ENCODE results near the gene ATP9A. TPM values are rescaled to one million over a fixed set of nuclear protein-coding genes. Genes with fewer than 3 reads are reported as not detected.

The ATP9A gene
- polyA plus RNA-seq, 1 of the 3 experiments (the other 2 are of a cell fraction) = 11.0 TPM

DNA sequence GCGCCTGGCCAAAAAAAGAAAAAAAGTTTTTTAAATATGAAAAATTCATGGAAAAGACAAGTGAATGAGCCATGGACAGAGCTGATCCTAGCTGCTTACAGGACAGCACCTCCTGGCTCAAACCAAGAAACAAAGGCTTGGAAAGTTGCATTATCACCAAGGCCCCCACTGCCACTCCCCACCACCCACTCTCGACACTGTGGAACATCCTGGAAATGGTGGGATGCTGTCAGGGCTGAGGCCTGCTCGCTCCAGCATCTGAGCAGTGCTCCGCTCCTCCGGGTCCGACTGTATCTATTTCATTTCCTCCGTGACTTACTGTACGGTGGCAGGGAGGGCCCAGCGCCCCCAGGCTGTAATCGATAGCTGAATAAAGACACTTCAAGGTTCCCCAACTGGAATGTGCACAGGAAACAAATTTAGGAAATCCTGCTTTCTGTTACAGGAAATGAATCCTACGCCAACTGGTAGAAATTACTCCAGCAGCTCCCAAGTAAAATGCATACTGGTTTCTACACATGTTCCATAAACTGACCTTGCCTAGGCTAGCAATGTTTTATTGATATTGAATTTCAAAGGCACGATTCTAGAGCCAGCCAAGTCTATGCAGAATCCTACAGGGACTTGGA is 116.2 kb downstream of the ATP9A start:
- ChIA-PET CTCF (no interaction called here), POLR2A (no interaction called here)
- Histone ChIP-seq H3K4me3 (ENCODE audit: low read depth in 2 of 2, low read length in 1 of 2) (no peak overlapping the region), H3K9ac (no peak overlapping the region), H3K27ac (ENCODE audit: low read depth in 2 of 2, low read length in 1 of 2) (no peak overlapping the region), H3K4me1 (ENCODE audit: control insufficient read depth in 1 of 2, insufficient read depth in 2 of 2, low read depth in 1 of 2, low read length in 1 of 2) (peaks cover 0 to 13% of the 10 kb centered on the region in 2 experiments; a peak in 1 of 4 replicates), H4K20me1 (ENCODE audit: insufficient read depth) (no peaks in the 10 kb centered on the region), H2AFZ (ENCODE audit: low read depth) (no peak overlapping the region), H3K27me3 (ENCODE audit: insufficient read depth) (no peaks in the 10 kb centered on the region), H3K9me2 (no peaks in the 10 kb centered on the region), H3K4me2 (no peak overlapping the region), H3F3A (replicated peaks; ENCODE audit: insufficient read depth) (no peaks in the 10 kb centered on the region), H3K79me2 (ENCODE audit: insufficient read depth) (no peaks in the 10 kb centered on the region), H3K9me3 (no peaks in the 10 kb centered on the region), H3K36me3 (replicated peaks in 1 of 2; ENCODE audit: control insufficient read depth in 1 of 2, insufficient read depth in 2 of 2, low read length in 1 of 2) (peaks cover 2 to 16% of the 10 kb centered on the region in 2 experiments)
- WGBS (ENCODE audit: low lambda C conversion rate) = 95% methylated on average over 12 of the region's 12 CpGs
- DNase-seq = no peak
- TF ChIP-seq GATA2 (CRISPR knock-in tag; IDR thresholded peaks at IDR 0.05) (no peak), JUND (IDR thresholded peaks at IDR 0.05) (no peak), RFX5 (IDR thresholded peaks at IDR 0.05; ENCODE audit: low read length) (no peak), TEAD4 (IDR thresholded peaks at IDR 0.05; ENCODE audit: borderline replicate concordance, insufficient read depth) (no peak), MEF2A (IDR thresholded peaks at IDR 0.05; ENCODE audit: borderline replicate concordance, low read depth) (no peak), TCF12 (IDR thresholded peaks at IDR 0.05) (no peak), MXI1 (IDR thresholded peaks at IDR 0.05; ENCODE audit: low read depth, low read length) (no peak), SIN3A (IDR thresholded peaks at IDR 0.05; ENCODE audit: borderline replicate concordance, low read depth, low read length) (no peak), NFIC (IDR thresholded peaks at IDR 0.05; ENCODE audit: borderline replicate concordance) (no peak), CHD2 (IDR thresholded peaks at IDR 0.05; ENCODE audit: low read length, partially characterized antibody) (no peak), EZH2phosphoT487 (IDR thresholded peaks at IDR 0.05; ENCODE audit: borderline replicate concordance, low read depth) (no peak)
- TF ChIP-seq, protein P1, sequence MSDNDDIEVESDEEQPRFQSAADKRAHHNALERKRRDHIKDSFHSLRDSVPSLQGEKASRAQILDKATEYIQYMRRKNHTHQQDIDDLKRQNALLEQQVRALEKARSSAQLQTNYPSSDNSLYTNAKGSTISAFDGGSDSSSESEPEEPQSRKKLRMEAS (IDR thresholded peaks at IDR 0.05; ENCODE audit: low read depth) = no peak
- TF ChIP-seq, protein P2, sequence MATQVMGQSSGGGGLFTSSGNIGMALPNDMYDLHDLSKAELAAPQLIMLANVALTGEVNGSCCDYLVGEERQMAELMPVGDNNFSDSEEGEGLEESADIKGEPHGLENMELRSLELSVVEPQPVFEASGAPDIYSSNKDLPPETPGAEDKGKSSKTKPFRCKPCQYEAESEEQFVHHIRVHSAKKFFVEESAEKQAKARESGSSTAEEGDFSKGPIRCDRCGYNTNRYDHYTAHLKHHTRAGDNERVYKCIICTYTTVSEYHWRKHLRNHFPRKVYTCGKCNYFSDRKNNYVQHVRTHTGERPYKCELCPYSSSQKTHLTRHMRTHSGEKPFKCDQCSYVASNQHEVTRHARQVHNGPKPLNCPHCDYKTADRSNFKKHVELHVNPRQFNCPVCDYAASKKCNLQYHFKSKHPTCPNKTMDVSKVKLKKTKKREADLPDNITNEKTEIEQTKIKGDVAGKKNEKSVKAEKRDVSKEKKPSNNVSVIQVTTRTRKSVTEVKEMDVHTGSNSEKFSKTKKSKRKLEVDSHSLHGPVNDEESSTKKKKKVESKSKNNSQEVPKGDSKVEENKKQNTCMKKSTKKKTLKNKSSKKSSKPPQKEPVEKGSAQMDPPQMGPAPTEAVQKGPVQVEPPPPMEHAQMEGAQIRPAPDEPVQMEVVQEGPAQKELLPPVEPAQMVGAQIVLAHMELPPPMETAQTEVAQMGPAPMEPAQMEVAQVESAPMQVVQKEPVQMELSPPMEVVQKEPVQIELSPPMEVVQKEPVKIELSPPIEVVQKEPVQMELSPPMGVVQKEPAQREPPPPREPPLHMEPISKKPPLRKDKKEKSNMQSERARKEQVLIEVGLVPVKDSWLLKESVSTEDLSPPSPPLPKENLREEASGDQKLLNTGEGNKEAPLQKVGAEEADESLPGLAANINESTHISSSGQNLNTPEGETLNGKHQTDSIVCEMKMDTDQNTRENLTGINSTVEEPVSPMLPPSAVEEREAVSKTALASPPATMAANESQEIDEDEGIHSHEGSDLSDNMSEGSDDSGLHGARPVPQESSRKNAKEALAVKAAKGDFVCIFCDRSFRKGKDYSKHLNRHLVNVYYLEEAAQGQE (IDR thresholded peaks at IDR 0.05; ENCODE audit: low read depth, low read length) = no peak
- TF ChIP-seq, protein P3, sequence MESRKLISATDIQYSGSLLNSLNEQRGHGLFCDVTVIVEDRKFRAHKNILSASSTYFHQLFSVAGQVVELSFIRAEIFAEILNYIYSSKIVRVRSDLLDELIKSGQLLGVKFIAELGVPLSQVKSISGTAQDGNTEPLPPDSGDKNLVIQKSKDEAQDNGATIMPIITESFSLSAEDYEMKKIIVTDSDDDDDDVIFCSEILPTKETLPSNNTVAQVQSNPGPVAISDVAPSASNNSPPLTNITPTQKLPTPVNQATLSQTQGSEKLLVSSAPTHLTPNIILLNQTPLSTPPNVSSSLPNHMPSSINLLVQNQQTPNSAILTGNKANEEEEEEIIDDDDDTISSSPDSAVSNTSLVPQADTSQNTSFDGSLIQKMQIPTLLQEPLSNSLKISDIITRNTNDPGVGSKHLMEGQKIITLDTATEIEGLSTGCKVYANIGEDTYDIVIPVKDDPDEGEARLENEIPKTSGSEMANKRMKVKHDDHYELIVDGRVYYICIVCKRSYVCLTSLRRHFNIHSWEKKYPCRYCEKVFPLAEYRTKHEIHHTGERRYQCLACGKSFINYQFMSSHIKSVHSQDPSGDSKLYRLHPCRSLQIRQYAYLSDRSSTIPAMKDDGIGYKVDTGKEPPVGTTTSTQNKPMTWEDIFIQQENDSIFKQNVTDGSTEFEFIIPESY (IDR thresholded peaks at IDR 0.05; ENCODE audit: borderline replicate concordance, low read depth) = no peak
- TF ChIP-seq, protein P4, sequence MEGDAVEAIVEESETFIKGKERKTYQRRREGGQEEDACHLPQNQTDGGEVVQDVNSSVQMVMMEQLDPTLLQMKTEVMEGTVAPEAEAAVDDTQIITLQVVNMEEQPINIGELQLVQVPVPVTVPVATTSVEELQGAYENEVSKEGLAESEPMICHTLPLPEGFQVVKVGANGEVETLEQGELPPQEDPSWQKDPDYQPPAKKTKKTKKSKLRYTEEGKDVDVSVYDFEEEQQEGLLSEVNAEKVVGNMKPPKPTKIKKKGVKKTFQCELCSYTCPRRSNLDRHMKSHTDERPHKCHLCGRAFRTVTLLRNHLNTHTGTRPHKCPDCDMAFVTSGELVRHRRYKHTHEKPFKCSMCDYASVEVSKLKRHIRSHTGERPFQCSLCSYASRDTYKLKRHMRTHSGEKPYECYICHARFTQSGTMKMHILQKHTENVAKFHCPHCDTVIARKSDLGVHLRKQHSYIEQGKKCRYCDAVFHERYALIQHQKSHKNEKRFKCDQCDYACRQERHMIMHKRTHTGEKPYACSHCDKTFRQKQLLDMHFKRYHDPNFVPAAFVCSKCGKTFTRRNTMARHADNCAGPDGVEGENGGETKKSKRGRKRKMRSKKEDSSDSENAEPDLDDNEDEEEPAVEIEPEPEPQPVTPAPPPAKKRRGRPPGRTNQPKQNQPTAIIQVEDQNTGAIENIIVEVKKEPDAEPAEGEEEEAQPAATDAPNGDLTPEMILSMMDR (IDR thresholded peaks at IDR 0.05) = no peak
- TF ChIP-seq, protein P5, sequence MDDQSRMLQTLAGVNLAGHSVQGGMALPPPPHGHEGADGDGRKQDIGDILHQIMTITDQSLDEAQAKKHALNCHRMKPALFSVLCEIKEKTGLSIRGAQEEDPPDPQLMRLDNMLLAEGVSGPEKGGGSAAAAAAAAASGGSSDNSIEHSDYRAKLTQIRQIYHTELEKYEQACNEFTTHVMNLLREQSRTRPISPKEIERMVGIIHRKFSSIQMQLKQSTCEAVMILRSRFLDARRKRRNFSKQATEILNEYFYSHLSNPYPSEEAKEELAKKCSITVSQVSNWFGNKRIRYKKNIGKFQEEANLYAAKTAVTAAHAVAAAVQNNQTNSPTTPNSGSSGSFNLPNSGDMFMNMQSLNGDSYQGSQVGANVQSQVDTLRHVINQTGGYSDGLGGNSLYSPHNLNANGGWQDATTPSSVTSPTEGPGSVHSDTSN (IDR thresholded peaks at IDR 0.05) = no peak
